IPS-15b (cell line): ENCODE data around the gene PURB.

Experiments
- H3K27me3 ChIP-seq: one replicate; pipeline ENCODE4 v1.6.1; 2013; ENCODE audit warnings: low read length; ENCODE audit not compliant: control insufficient read depth, insufficient read depth
- H3K36me3 ChIP-seq: one replicate; pipeline ENCODE4 v1.6.1; 2013; ENCODE audit warnings: low read length; ENCODE audit not compliant: control insufficient read depth, insufficient read depth
- H3K4me1 ChIP-seq: one replicate; pipeline ENCODE4 v1.6.1; 2013; ENCODE audit warnings: mild to moderate bottlenecking, low read length; ENCODE audit not compliant: control insufficient read depth, insufficient read depth
- H3K4me3 ChIP-seq: one replicate; pipeline ENCODE4 v1.5.1; 2013; ENCODE audit warnings: low read depth, low read length
- H3K9ac ChIP-seq: one replicate; pipeline ENCODE4 v1.6.1; 2013; ENCODE audit warnings: low read depth, mild to moderate bottlenecking, low read length
- H3K9me3 ChIP-seq: one replicate; pipeline ENCODE4 v1.6.1; 2013; ENCODE audit warnings: mild to moderate bottlenecking, low read length; ENCODE audit not compliant: control insufficient read depth, insufficient read depth

PURB gene

GRCh38 chr7:44889086-44889781 lies 3.9 kb upstream of the PURB start:
- H3K9ac ChIP-seq: no peak overlapping the region
- H3K27me3 ChIP-seq: no peaks in the 10 kb centered on the region
- H3K36me3 ChIP-seq: peaks cover 6% of the 10 kb centered on the region
- no peaks in the 10 kb centered on the region for H3K9me3 ChIP-seq
- no peaks in the 10 kb centered on the region for H3K4me1 ChIP-seq
- H3K4me3 ChIP-seq: no peak overlapping the region

- Histone ChIP-seq H3K36me3 (peaks cover 6% of the 10 kb centered on the region), H3K4me1 (peaks cover 14% of the 10 kb centered on the region), H3K9ac (no peak overlapping the region), H3K9me3 (no peaks in the 10 kb centered on the region), H3K4me3 (no peak overlapping the region), H3K27me3 (no peaks in the 10 kb centered on the region)
Observed at GRCh38 chr7:44887293-44887692, 2.0 kb upstream of the PURB start.

- Histone ChIP-seq H3K4me1 (peaks cover 25% of the 10 kb centered on the region), H3K36me3 (peaks cover 6% of the 10 kb centered on the region), H3K9ac (peak overlapping the region; percentile 85), H3K27me3 (no peaks in the 10 kb centered on the region), H3K9me3 (no peaks in the 10 kb centered on the region), H3K4me3 (peak overlapping the region; percentile 79)
Observed at GRCh38 chr7:44884621-44885393, 523 bp downstream of the PURB start.

- Histone ChIP-seq H3K9ac (peak overlapping the region; percentile 85), H3K36me3 (peaks cover 6% of the 10 kb centered on the region), H3K4me1 (peaks cover 25% of the 10 kb centered on the region), H3K9me3 (no peaks in the 10 kb centered on the region), H3K27me3 (no peaks in the 10 kb centered on the region), H3K4me3 (peak overlapping the region; percentile 79)
Observed at GRCh38 chr7:44883961-44884620, 1.2 kb downstream of the PURB start.

GRCh38 chr7:44882899-44883298 lies 2.4 kb downstream of the PURB start:
- H3K27me3 ChIP-seq: no peaks in the 10 kb centered on the region
- H3K9me3 ChIP-seq: no peaks in the 10 kb centered on the region
- H3K9ac ChIP-seq: no peak overlapping the region
- H3K4me3 ChIP-seq: peak overlapping the region; percentile 33
- peaks cover 25% of the 10 kb centered on the region for H3K4me1 ChIP-seq
- H3K36me3 ChIP-seq: peaks cover 6% of the 10 kb centered on the region

- no peaks in the 10 kb centered on the region for H3K27me3 ChIP-seq
- no peaks in the 10 kb centered on the region for H3K9me3 ChIP-seq
- peaks cover 6% of the 10 kb centered on the region for H3K36me3 ChIP-seq
- no peak overlapping the region for H3K9ac ChIP-seq
- H3K4me3 ChIP-seq: peak overlapping the region; percentile 33
- H3K4me1 ChIP-seq: peaks cover 25% of the 10 kb centered on the region
Observed at GRCh38 chr7:44881610-44882009, 3.7 kb downstream of the PURB start.

- Histone ChIP-seq H3K9ac (no peak overlapping the region), H3K27me3 (no peaks in the 10 kb centered on the region)
Observed at GRCh38 chr7:44881066-44881600, 4.2 kb downstream of the PURB start.

GRCh38 chr7:44880317-44881018 lies 4.9 kb downstream of the PURB start:
- no peak overlapping the region for H3K4me3 ChIP-seq

More at GRCh38 chr7:44881066-44881600, 4.2 kb downstream of the PURB start:
- H3K4me1 ChIP-seq: peaks cover 25% of the 10 kb centered on the region
- H3K9me3 ChIP-seq: no peaks in the 10 kb centered on the region
- H3K4me3 ChIP-seq: peak overlapping the region; percentile 33
- peaks cover 6% of the 10 kb centered on the region for H3K36me3 ChIP-seq

GRCh38 chr7:44876393-44876792 lies 8.9 kb downstream of the PURB start:
- peaks cover 6% of the 10 kb centered on the region for H3K4me1 ChIP-seq
- no peaks in the 10 kb centered on the region for H3K36me3 ChIP-seq
- H3K27me3 ChIP-seq: no peaks in the 10 kb centered on the region
- H3K9me3 ChIP-seq: no peaks in the 10 kb centered on the region
- H3K9ac ChIP-seq: no peak overlapping the region
- H3K4me3 ChIP-seq: no peak overlapping the region

More at GRCh38 chr7:44880317-44881018, 4.9 kb downstream of the PURB start:
- no peaks in the 10 kb centered on the region for H3K9me3 ChIP-seq
- H3K4me1 ChIP-seq: peaks cover 25% of the 10 kb centered on the region
- H3K9ac ChIP-seq: no peak overlapping the region
- H3K36me3 ChIP-seq: peaks cover 6% of the 10 kb centered on the region
- no peaks in the 10 kb centered on the region for H3K27me3 ChIP-seq

- no peaks in the 10 kb centered on the region for H3K36me3 ChIP-seq
Observed at GRCh38 chr7:44875241-44875640, 10.1 kb downstream of the PURB start.

GRCh38 chr7:44872787-44873186 lies 12.5 kb downstream of the PURB start:
- Histone ChIP-seq H3K27me3 (no peaks in the 10 kb centered on the region), H3K4me1 (no peaks in the 10 kb centered on the region), H3K4me3 (no peak overlapping the region), H3K9ac (no peak overlapping the region), H3K9me3 (no peaks in the 10 kb centered on the region), H3K36me3 (no peaks in the 10 kb centered on the region)

More at GRCh38 chr7:44875241-44875640, 10.1 kb downstream of the PURB start:
- H3K4me1 ChIP-seq: no peaks in the 10 kb centered on the region
- no peak overlapping the region for H3K9ac ChIP-seq
- no peak overlapping the region for H3K4me3 ChIP-seq
- H3K27me3 ChIP-seq: no peaks in the 10 kb centered on the region
- no peaks in the 10 kb centered on the region for H3K9me3 ChIP-seq
